Liver (tissue), 9 donors: ENCODE data around the gene COL17A1. TPM values are rescaled to one million over a fixed set of nuclear protein-coding genes. Genes with fewer than 3 reads are reported as not detected.

Source experiments
- DNase-seq: peaks from one replicate; pipeline ENCODE4 v3.0.0-alpha.2; 2017; ENCODE audit warnings: low spot score
- H3K27ac ChIP-seq, 2 donors: one replicate each; pipeline ENCODE4 v1.7.0; 2013; ENCODE audit warnings: inconsistent platforms in 2 of 2, low read length in 2 of 2, control low read depth in 1 of 2, low read depth in 1 of 2, mild to moderate bottlenecking in 1 of 2
- H3K27me3 ChIP-seq, 4 donors: one replicate each; pipeline versions ENCODE4 v1.6.1 to v1.7.0; 2013; ENCODE audit warnings: low read length in 3 of 4, inconsistent platforms in 1 of 4, mild to moderate bottlenecking in 1 of 4, moderate library complexity in 1 of 4; ENCODE audit not compliant: control insufficient read depth in 4 of 4, insufficient read depth in 4 of 4
- H3K36me3 ChIP-seq, 4 donors: one replicate each; pipeline versions ENCODE4 v1.6.1 to v1.7.0; 2013; ENCODE audit warnings: low read length in 3 of 4, mild to moderate bottlenecking in 3 of 4, low read depth in 1 of 4, moderate library complexity in 1 of 4; ENCODE audit not compliant: control insufficient read depth in 4 of 4, insufficient read depth in 3 of 4
- H3K4me1 ChIP-seq, 4 donors: one replicate each; pipeline versions ENCODE4 v1.6.1 to v1.7.0; 2013; ENCODE audit warnings: low read length in 3 of 4, mild to moderate bottlenecking in 3 of 4, moderate library complexity in 1 of 4; ENCODE audit not compliant: control insufficient read depth in 4 of 4, insufficient read depth in 4 of 4
- H3K4me3 ChIP-seq, 3 donors: one replicate each; pipeline versions ENCODE4 v1.6.1 to v1.7.0; 2013; ENCODE audit warnings: low read length in 3 of 3, control low read depth in 1 of 3, low read depth in 1 of 3, mild to moderate bottlenecking in 1 of 3
- H3K9ac ChIP-seq, 2 donors: one replicate each; pipeline ENCODE4 v1.7.0; 2013; ENCODE audit warnings: low read length in 2 of 2, mild to moderate bottlenecking in 2 of 2, moderate library complexity in 2 of 2, control low read depth in 1 of 2, low read depth in 1 of 2
- H3K9me3 ChIP-seq, 4 donors: one replicate each; pipeline versions ENCODE4 v1.6.1 to v1.7.0; 2013; ENCODE audit warnings: low read length in 3 of 4; ENCODE audit not compliant: control insufficient read depth in 4 of 4
- EGR1 ChIP-seq, 2 donors: IDR thresholded peaks; 2 replicates each; pipeline ENCODE4 v1.6.1; 2016 to 2018; ENCODE audit warnings: antibody characterized with exemption in 2 of 2, low read depth in 2 of 2
- FOXA1 ChIP-seq: IDR thresholded peaks from 2 replicates; pipeline ENCODE4 v1.6.1; 2016; ENCODE audit warnings: antibody characterized with exemption
- FOXA2 ChIP-seq: IDR thresholded peaks from 2 replicates; pipeline ENCODE4 v1.6.1; 2016; ENCODE audit warnings: antibody characterized with exemption
- GABPA ChIP-seq, 2 donors: IDR thresholded peaks in 1 of 2; conservative IDR thresholded peaks in 1 of 2; 2 replicates each; pipeline ENCODE4 v1.6.1; 2016; ENCODE audit warnings: antibody characterized with exemption in 2 of 2, mild to moderate bottlenecking in 1 of 2, moderate library complexity in 1 of 2
- HNF4A ChIP-seq, 2 donors: conservative IDR thresholded peaks; 2 replicates each; pipeline ENCODE4 v1.6.1; 2016; ENCODE audit warnings: antibody characterized with exemption in 2 of 2, mild to moderate bottlenecking in 2 of 2
- HNF4G ChIP-seq: IDR thresholded peaks from 2 replicates; pipeline ENCODE4 v1.6.1; 2016; ENCODE audit warnings: antibody characterized with exemption
- JUND ChIP-seq, 2 donors: IDR thresholded peaks; 2 replicates each; pipeline ENCODE4 v1.6.1; 2016; ENCODE audit warnings: antibody characterized with exemption in 2 of 2
- MAX ChIP-seq: IDR thresholded peaks from 2 replicates; pipeline ENCODE4 v1.6.1; 2016; ENCODE audit warnings: antibody characterized with exemption
- NR2F2 ChIP-seq: IDR thresholded peaks from 2 replicates; pipeline ENCODE4 v1.6.1; 2016; ENCODE audit warnings: antibody characterized with exemption
- RAD21 ChIP-seq, 2 donors: IDR thresholded peaks; 2 replicates each; pipeline ENCODE4 v1.6.1; 2016; ENCODE audit warnings: antibody characterized with exemption in 2 of 2, mild to moderate bottlenecking in 2 of 2
- RXRA ChIP-seq, 2 donors: IDR thresholded peaks; 2 replicates each; pipeline ENCODE4 v1.6.1; 2017 to 2018; ENCODE audit warnings: antibody characterized with exemption in 2 of 2, mild to moderate bottlenecking in 1 of 2
- SP1 ChIP-seq: IDR thresholded peaks from 2 replicates; pipeline ENCODE4 v1.6.1; 2018; ENCODE audit warnings: antibody characterized with exemption, mild to moderate bottlenecking
- TAF1 ChIP-seq: conservative IDR thresholded peaks from 2 replicates; pipeline ENCODE4 v1.6.1; 2016; ENCODE audit warnings: antibody characterized with exemption, mild to moderate bottlenecking
- YY1 ChIP-seq: IDR thresholded peaks from 2 replicates; pipeline ENCODE4 v1.6.1; 2016; ENCODE audit warnings: antibody characterized with exemption, mild to moderate bottlenecking
- WGBS: extraction: QIAGEN DNeasy Blood & Tissue Kit; methylation state at CpG from one replicate; pipeline ENCODE4 v1.1.7; 2013; 5-methylcytosine and 5-hydroxymethylcytosine counted together
- polyA plus RNA-seq, 2 donors: library from polyadenylated mRNA; stranded (reverse) in 1 of 2; unstranded in 1 of 2; fragments of 200-250 nt in 1 of 2; fragments of >200 nt in 1 of 2; fragmentation: Nextera tagmentation in 1 of 2; extraction: Ambion mirVana in 1 of 2; gene quantifications; one replicate each; pipeline versions ENCODE4 v1.2.1 to v1.2.3, GENCODE V29; 2013 to 2015
- total RNA-seq, 2 donors: library from RNA; depleted of rRNA; stranded (reverse); fragments of >200 nt; gene quantifications; one replicate each; pipeline ENCODE4 v1.2.3, GENCODE V29; 2014
- TF ChIP-seq, protein P1 (sequence below): fragments of 150-350 bp; IDR thresholded peaks from 2 replicates; pipeline ENCODE4 v1.5.1; 2017; ENCODE audit warnings: improper control_type of control experiment, low read depth, low read length; ENCODE audit not compliant: missing input control
- TF ChIP-seq, protein P2 (sequence below): IDR thresholded peaks from 2 replicates; pipeline ENCODE4 v1.6.1; 2016; ENCODE audit warnings: antibody characterized with exemption
- TF ChIP-seq, protein P3 (sequence below): IDR thresholded peaks from 2 replicates; pipeline ENCODE4 v1.6.1; 2016; ENCODE audit warnings: antibody characterized with exemption
- TF ChIP-seq, protein P4 (sequence below): IDR thresholded peaks from 2 replicates; pipeline ENCODE4 v1.6.1; 2016; ENCODE audit warnings: antibody characterized with exemption, mild to moderate bottlenecking
- donor health status: healthy.
- donor health status: healthy.
- donor health status: healthy.
- donor health status: healthy.
- donor health status: healthy.

The COL17A1 gene
- total and polyA plus RNA-seq, 4 donors = 0.05 to 1.7 TPM; not detected in 2

DNA sequence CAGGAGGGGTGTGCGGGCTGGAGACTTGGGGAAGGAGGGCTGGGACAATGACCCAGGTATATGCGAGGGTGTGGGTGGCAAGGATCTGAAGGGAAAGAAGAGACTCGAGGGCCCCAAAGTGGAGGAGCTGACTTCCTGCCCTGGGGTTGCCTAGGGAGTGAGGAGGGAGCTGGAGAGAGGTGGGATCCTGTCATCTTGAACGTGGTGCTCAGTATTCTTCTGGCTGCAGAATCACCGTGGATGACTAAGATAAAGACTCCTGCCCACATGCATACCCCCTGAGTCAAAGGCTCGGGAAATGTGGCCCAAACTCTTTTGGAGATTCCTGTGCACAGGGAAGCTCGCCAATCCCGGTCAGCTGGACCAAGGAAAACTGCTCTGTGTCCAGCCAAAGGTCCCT lies 31.2 kb downstream of the COL17A1 start:
- Histone ChIP-seq H3K9ac (no peak overlapping the region), H3K4me1 (no peaks in the 10 kb centered on the region), H3K36me3 (no peaks in the 10 kb centered on the region), H3K9me3 (no peaks in the 10 kb centered on the region), H3K4me3 (no peak overlapping the region), H3K27me3 (no peaks in the 10 kb centered on the region), H3K27ac (no peak overlapping the region)
- no peak for DNase-seq
- 86% methylated on average over 8 of the region's 8 CpGs for WGBS
- TF ChIP-seq RAD21 (IDR thresholded peaks at IDR 0.05) (no peak), YY1 (no peak), HNF4A (conservative IDR thresholded peaks at IDR 0.05) (no peak), GABPA (IDR thresholded peaks at IDR 0.05 in 1 of 2, conservative IDR thresholded peaks at IDR 0.05 in 1 of 2) (no peak), HNF4G (no peak), MAX (no peak), FOXA2 (no peak), TAF1 (no peak), FOXA1 (no peak), EGR1 (IDR thresholded peaks at IDR 0.05; ENCODE audit: low read depth in 2 of 2) (no peak), NR2F2 (no peak), JUND (IDR thresholded peaks at IDR 0.05) (no peak), RXRA (IDR thresholded peaks at IDR 0.05) (no peak), SP1 (no peak)
- TF ChIP-seq, protein P1, sequence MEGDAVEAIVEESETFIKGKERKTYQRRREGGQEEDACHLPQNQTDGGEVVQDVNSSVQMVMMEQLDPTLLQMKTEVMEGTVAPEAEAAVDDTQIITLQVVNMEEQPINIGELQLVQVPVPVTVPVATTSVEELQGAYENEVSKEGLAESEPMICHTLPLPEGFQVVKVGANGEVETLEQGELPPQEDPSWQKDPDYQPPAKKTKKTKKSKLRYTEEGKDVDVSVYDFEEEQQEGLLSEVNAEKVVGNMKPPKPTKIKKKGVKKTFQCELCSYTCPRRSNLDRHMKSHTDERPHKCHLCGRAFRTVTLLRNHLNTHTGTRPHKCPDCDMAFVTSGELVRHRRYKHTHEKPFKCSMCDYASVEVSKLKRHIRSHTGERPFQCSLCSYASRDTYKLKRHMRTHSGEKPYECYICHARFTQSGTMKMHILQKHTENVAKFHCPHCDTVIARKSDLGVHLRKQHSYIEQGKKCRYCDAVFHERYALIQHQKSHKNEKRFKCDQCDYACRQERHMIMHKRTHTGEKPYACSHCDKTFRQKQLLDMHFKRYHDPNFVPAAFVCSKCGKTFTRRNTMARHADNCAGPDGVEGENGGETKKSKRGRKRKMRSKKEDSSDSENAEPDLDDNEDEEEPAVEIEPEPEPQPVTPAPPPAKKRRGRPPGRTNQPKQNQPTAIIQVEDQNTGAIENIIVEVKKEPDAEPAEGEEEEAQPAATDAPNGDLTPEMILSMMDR = no peak
- TF ChIP-seq, protein P2, sequence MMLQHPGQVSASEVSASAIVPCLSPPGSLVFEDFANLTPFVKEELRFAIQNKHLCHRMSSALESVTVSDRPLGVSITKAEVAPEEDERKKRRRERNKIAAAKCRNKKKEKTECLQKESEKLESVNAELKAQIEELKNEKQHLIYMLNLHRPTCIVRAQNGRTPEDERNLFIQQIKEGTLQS = no peak
- TF ChIP-seq, protein P3, sequence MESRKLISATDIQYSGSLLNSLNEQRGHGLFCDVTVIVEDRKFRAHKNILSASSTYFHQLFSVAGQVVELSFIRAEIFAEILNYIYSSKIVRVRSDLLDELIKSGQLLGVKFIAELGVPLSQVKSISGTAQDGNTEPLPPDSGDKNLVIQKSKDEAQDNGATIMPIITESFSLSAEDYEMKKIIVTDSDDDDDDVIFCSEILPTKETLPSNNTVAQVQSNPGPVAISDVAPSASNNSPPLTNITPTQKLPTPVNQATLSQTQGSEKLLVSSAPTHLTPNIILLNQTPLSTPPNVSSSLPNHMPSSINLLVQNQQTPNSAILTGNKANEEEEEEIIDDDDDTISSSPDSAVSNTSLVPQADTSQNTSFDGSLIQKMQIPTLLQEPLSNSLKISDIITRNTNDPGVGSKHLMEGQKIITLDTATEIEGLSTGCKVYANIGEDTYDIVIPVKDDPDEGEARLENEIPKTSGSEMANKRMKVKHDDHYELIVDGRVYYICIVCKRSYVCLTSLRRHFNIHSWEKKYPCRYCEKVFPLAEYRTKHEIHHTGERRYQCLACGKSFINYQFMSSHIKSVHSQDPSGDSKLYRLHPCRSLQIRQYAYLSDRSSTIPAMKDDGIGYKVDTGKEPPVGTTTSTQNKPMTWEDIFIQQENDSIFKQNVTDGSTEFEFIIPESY = no peak
- TF ChIP-seq, protein P4, sequence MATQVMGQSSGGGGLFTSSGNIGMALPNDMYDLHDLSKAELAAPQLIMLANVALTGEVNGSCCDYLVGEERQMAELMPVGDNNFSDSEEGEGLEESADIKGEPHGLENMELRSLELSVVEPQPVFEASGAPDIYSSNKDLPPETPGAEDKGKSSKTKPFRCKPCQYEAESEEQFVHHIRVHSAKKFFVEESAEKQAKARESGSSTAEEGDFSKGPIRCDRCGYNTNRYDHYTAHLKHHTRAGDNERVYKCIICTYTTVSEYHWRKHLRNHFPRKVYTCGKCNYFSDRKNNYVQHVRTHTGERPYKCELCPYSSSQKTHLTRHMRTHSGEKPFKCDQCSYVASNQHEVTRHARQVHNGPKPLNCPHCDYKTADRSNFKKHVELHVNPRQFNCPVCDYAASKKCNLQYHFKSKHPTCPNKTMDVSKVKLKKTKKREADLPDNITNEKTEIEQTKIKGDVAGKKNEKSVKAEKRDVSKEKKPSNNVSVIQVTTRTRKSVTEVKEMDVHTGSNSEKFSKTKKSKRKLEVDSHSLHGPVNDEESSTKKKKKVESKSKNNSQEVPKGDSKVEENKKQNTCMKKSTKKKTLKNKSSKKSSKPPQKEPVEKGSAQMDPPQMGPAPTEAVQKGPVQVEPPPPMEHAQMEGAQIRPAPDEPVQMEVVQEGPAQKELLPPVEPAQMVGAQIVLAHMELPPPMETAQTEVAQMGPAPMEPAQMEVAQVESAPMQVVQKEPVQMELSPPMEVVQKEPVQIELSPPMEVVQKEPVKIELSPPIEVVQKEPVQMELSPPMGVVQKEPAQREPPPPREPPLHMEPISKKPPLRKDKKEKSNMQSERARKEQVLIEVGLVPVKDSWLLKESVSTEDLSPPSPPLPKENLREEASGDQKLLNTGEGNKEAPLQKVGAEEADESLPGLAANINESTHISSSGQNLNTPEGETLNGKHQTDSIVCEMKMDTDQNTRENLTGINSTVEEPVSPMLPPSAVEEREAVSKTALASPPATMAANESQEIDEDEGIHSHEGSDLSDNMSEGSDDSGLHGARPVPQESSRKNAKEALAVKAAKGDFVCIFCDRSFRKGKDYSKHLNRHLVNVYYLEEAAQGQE = no peak
